K562 (cell line): ENCODE measurements around the gene SLC25A5. TPM values are rescaled to one million over a fixed set of nuclear protein-coding genes. Genes with fewer than 3 reads are reported as not detected.

Source experiments
- CEBPZ ChIP-seq: fragments of 150-350 bp; IDR thresholded peaks from 2 replicates; pipeline ENCODE4 v1.6.1; 2014; ENCODE audit warnings: low read depth, mild to moderate bottlenecking, low read length, borderline replicate concordance
- DDX20 ChIP-seq: fragments of 450-650 bp; IDR thresholded peaks from 2 replicates; pipeline ENCODE4 v1.6.1; 2016; ENCODE audit warnings: missing genetic modification characterization, low read depth, mild to moderate bottlenecking, missing compliant biosample characterization, moderate library complexity
- EZH2 ChIP-seq: IDR thresholded peaks from 2 replicates; pipeline ENCODE4 v1.6.1; 2012; ENCODE audit warnings: low read depth, mild to moderate bottlenecking, inconsistent platforms, low read length, borderline replicate concordance
- ID3 ChIP-seq, 2 experiments: fragments of 250-450 bp in 1 of 2; fragments of 450-650 bp in 1 of 2; sonication (Bioruptor Pico) in 1 of 2; IDR thresholded peaks; 2 replicates each; pipeline versions ENCODE4 v1.6.1 to v1.8.0; 2016 to 2021; ENCODE audit warnings: mild to moderate bottlenecking in 2 of 2, moderate library complexity in 2 of 2, missing compliant biosample characterization in 1 of 2, missing genetic modification characterization in 1 of 2
- NFIC ChIP-seq: fragments of 450-650 bp; IDR thresholded peaks from 2 replicates; pipeline ENCODE4 v1.6.1; 2017; ENCODE audit warnings: mild to moderate bottlenecking, inconsistent platforms
- NONO ChIP-seq, 2 experiments: fragments of 200-400 bp in 1 of 2; fragments of 450-650 bp in 1 of 2; formaldehyde crosslinking in 1 of 2; IDR thresholded peaks; 2 replicates each; pipeline ENCODE4 v1.6.1; 2017; ENCODE audit warnings: low read depth in 2 of 2, mild to moderate bottlenecking in 2 of 2, moderate library complexity in 2 of 2, low read length in 1 of 2
- PREB ChIP-seq: sonication (generic); formaldehyde crosslinking; IDR thresholded peaks from 2 replicates; pipeline ENCODE4 v1.8.1; 2023; ENCODE audit warnings: mild to moderate bottlenecking, missing genetic modification reagents
- RFX1 ChIP-seq: fragments of 450-650 bp; IDR thresholded peaks from 2 replicates; pipeline ENCODE4 v1.6.1; 2016; ENCODE audit warnings: mild to moderate bottlenecking, moderate library complexity
- THRA ChIP-seq: fragments of 450-650 bp; IDR thresholded peaks from 2 replicates; pipeline ENCODE4 v1.6.1; 2017; ENCODE audit warnings: mild to moderate bottlenecking, moderate library complexity
- ZBTB11 ChIP-seq, 3 experiments: fragments of 200-800 bp in 1 of 3; fragments of 250-450 bp in 1 of 3; fragments of 450-650 bp in 1 of 3; sonication (Bioruptor Pico) in 1 of 3; sonication (Bioruptor generic) in 1 of 3; formaldehyde crosslinking in 1 of 3; IDR thresholded peaks; 2 replicates each; pipeline versions ENCODE4 v1.6.1 to v1.8.0; 2016 to 2022; ENCODE audit warnings: mild to moderate bottlenecking in 2 of 3, missing genetic modification characterization in 2 of 3, missing compliant biosample characterization in 1 of 3, moderate library complexity in 1 of 3
- ZNF354B ChIP-seq: fragments of 250-450 bp; sonication (Bioruptor Pico); IDR thresholded peaks from 2 replicates; pipeline ENCODE4 v1.4.0; 2020
- ZNF75A ChIP-seq: fragments of 450-650 bp; formaldehyde crosslinking; IDR thresholded peaks from 2 replicates; pipeline ENCODE4 v1.4.0; 2020; ENCODE audit warnings: mild to moderate bottlenecking
- polyA plus RNA-seq, 8 experiments: library from polyadenylated mRNA; depleted of rRNA in 4 of 8; stranded (reverse) in 5 of 8; unstranded in 3 of 8; fragments of >200 nt; fragmentation: Nextera tagmentation in 2 of 8; fragmentation: Illumina TruSeq in 1 of 8; extraction: Ambion mirVana in 2 of 8; extraction: Trizol in 1 of 8; gene quantifications; 2 replicates each; pipeline versions ENCODE4 v1.2.1 to v1.2.3, GENCODE V29; 2011 to 2014; ENCODE audit warnings: inconsistent platforms in 1 of 8, missing spikeins in 1 of 8
- total RNA-seq, 7 experiments: library from RNA; depleted of rRNA in 6 of 7; stranded (reverse); fragments of >200 nt in 6 of 7; fragmentation: Illumina TruSeq in 2 of 7; extraction: Trizol in 2 of 7; gene quantifications; 2 replicates each; pipeline versions ENCODE4 v1.2.1 to v1.2.3, GENCODE V29; 2011 to 2021; ENCODE audit warnings: low replicate concordance in 1 of 7
- TF ChIP-seq, protein P1 (sequence below): sonication (generic); formaldehyde crosslinking; IDR thresholded peaks from 2 replicates; pipeline ENCODE4 v1.8.0; 2022; ENCODE audit warnings: mild to moderate bottlenecking, missing genetic modification reagents
- TF ChIP-seq, protein P2 (sequence below): fragments of 250-450 bp; sonication (Bioruptor Pico); IDR thresholded peaks from 2 replicates; pipeline ENCODE4 v1.8.0; 2021; ENCODE audit warnings: borderline replicate concordance, mild to moderate bottlenecking, moderate library complexity; ENCODE audit not compliant: poor library complexity, severe bottlenecking

SLC25A5 gene
- total and polyA plus RNA-seq, 9 of the 15 experiments (the other 6 are each of a cell fraction or from before 2014, with no cell fraction given): 470 to 5,247 (median 596) TPM

- no peak for TF ChIP-seq ZBTB11 (CRISPR knock-in tag; IDR thresholded peaks at IDR 0.05)
- TF ChIP-seq CEBPZ: no peak
- TF ChIP-seq, protein P1, sequence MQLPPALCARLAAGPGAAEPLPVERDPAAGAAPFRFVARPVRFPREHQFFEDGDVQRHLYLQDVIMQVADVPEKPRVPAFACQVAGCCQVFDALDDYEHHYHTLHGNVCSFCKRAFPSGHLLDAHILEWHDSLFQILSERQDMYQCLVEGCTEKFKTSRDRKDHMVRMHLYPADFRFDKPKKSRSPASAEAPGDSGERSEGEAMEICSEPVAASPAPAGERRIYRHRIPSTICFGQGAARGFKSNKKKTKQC (CRISPR knock-in tag): no peak
- TF ChIP-seq NFIC: peak; percentile 53; the same call in 1 of the 2 replicates
- TF ChIP-seq NONO (IDR thresholded peaks at IDR 0.05; ENCODE audit: low read depth in 2 of 2, low read length in 1 of 2): peak in 1 of 2 experiments; percentile 44; a peak in 2 of 4 replicates
- no peak for TF ChIP-seq PREB (CRISPR knock-in tag)
- TF ChIP-seq, protein P2, sequence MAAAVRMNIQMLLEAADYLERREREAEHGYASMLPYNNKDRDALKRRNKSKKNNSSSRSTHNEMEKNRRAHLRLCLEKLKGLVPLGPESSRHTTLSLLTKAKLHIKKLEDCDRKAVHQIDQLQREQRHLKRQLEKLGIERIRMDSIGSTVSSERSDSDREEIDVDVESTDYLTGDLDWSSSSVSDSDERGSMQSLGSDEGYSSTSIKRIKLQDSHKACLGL: no peak
- no peak for TF ChIP-seq THRA
- TF ChIP-seq ZNF354B (CRISPR knock-in tag): no peak
- TF ChIP-seq RFX1: no peak
- no peak for TF ChIP-seq DDX20 (tag)
- TF ChIP-seq ZNF75A (CRISPR knock-in tag): no peak
- no peak for TF ChIP-seq ID3 (CRISPR knock-in tag; IDR thresholded peaks at IDR 0.05)
- TF ChIP-seq ID3 (tag; IDR thresholded peaks at IDR 0.05): no peak
- TF ChIP-seq EZH2: no peak
Measured at GRCh38 chrX:119467842-119468550, at the start of gene SLC25A5 (continued).
